Psoas muscle (tissue), 8 donors: ENCODE measurements around the gene IPO9. TPM values are rescaled to one million over a fixed set of nuclear protein-coding genes. Genes with fewer than 3 reads are reported as not detected.

Experiments
- ATAC-seq, 4 donors: fragments of 200-7000 bp; cut with Tn5 transposase; one replicate each; pipeline ENCODE4 v1.9.1; 2020; ENCODE audit warnings: moderate library complexity in 3 of 4, mild to moderate bottlenecking in 2 of 4
- DNase-seq, 2 donors: peaks; one replicate each; pipeline ENCODE4 v3.0.0-alpha.2; 2020
- H3K27ac ChIP-seq: fragments of 200-600 bp; one replicate; pipeline ENCODE4 v1.8.0; 2022
- H3K27me3 ChIP-seq, 3 donors: fragments of 200-600 bp in 1 of 3; one replicate each; pipeline versions ENCODE4 v1.6.1 to v1.8.0; 2013 to 2022; ENCODE audit warnings: low read length in 2 of 3, mild to moderate bottlenecking in 2 of 3, moderate library complexity in 1 of 3; ENCODE audit not compliant: insufficient read depth in 3 of 3
- H3K36me3 ChIP-seq, 2 donors: fragments of 200-600 bp in 1 of 2; one replicate each; pipeline versions ENCODE4 v1.6.1 to v1.8.0; 2013 to 2022; ENCODE audit warnings: low read depth in 1 of 2, mild to moderate bottlenecking in 1 of 2, moderate library complexity in 1 of 2; ENCODE audit not compliant: insufficient read depth in 1 of 2
- H3K4me1 ChIP-seq: fragments of 200-600 bp; one replicate; pipeline ENCODE4 v1.8.0; 2022
- H3K4me3 ChIP-seq: fragments of 200-600 bp; one replicate; pipeline ENCODE4 v1.8.0; 2022; ENCODE audit warnings: mild to moderate bottlenecking
- H3K9me3 ChIP-seq: fragments of 200-600 bp; one replicate; pipeline ENCODE4 v1.8.0; 2022
- CTCF ChIP-seq: fragments of 200-600 bp; IDR thresholded peaks from one replicate; pipeline ENCODE4 v1.8.0; 2022; ENCODE audit warnings: antibody characterized with exemption
- WGBS, 3 donors: extraction: QIAGEN DNeasy Blood & Tissue Kit; methylation state at CpG; one replicate each; pipeline versions ENCODE4 v1.1.6 to v1.1.7; 2013; 5-methylcytosine and 5-hydroxymethylcytosine counted together
- intact Hi-C, 2 donors: fragments of 100-400 bp; cut with DNase I; formaldehyde crosslinking; loops; one replicate each; pipeline versions ENCODE4 v1.11.0 to v1.14.2; 2022
- polyA plus RNA-seq, 3 donors: library from polyadenylated mRNA; stranded (reverse); fragments of 200-250 nt; gene quantifications; one replicate each; pipeline ENCODE4 v1.2.3, GENCODE V29; 2013
- total RNA-seq, 4 donors: library from RNA; stranded (reverse); fragmentation: NEBNext Ultra II Directional in 2 of 4; extraction: Animal tissue kit (Norgen Biotek cat#: 25700) in 2 of 4; gene quantifications; one replicate each; pipeline versions ENCODE4 v1.2.1 to v1.2.4, GENCODE V29; 2021 to 2023
- donor health status: healthy with polysubstance abuse.
- donor health status: DM: no; HTN: no; CAD: no; lungs with moderate emphysema.
- donor health status: Bipolar disorder and iron deficiency.
- donor health status: healthy.
- donor health status: DM: yes; HTN: yes; CAD: no.
- donor health status: DM: no; HTN: no; CAD: no.
- donor health status: DM: no; HTN: no; CAD: no.
- donor health status: DM: yes; HTN: yes; CAD: no.

Gene IPO9
- total and polyA plus RNA-seq, 7 donors: 6.6 to 26.9 (median 20.1) TPM

DNA sequence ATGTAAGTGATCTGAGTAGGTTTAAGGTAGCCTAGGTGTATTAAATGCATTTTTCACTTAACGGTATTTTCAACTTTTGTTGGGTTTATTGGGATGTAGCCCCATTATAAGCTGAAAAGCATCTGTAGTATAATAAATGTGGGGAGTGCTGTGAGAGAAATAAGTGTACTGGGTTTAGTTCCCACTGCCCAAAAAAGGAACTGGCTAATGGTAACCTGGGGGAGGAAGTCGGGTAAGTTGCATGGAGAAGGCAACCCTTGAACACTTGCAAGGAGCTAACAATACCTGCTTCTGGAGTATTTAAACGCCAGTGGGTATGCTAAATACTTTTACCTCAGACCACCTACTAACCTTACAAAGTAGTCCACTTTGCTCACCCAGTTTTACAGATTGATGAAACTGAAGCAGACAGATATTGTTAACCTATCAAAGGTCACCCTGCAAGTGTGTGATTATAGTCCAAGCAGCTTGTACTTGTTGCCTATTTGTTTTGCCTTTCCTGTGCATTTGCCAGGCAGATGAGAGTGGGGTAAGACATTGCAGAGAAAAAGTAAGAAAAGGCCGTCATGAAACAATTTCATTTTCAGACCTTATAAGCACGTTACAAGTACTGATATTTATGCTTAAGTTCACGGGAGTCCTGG lies 52.1 kb downstream of the IPO9 start:
- 62 to 75% (median 65%) methylated on average over 6 of the region's 6 CpGs for WGBS, 3 donors
- peaks cover 77% of the 10 kb centered on the region for H3K4me1 ChIP-seq
- H3K27me3 ChIP-seq: no peaks in the 10 kb centered on the region
- no peaks in the 10 kb centered on the region for H3K9me3 ChIP-seq
- no peak overlapping the region for H3K4me3 ChIP-seq
- peaks cover 0 to 4% of the 10 kb centered on the region in 2 donors for H3K36me3 ChIP-seq
- intact Hi-C loops: loop anchor here in 1 of 2 donors (5.0 kb wide), 1 partner anchor 1076 kb away; the partner anchor contains the start of gene ADIPOR1
- H3K27ac ChIP-seq: peak overlapping the region; percentile 95
- ATAC-seq (no peak), DNase-seq (no peak)
- TF ChIP-seq CTCF: no peak

GRCh38 chr1:201881617-201882016 lies 52.7 kb downstream of the IPO9 start:
- Histone ChIP-seq H3K27me3 (no peaks in the 10 kb centered on the region), H3K9me3 (no peaks in the 10 kb centered on the region), H3K4me3 (no peak overlapping the region), H3K36me3 (no peaks in the 10 kb centered on the region), H3K27ac (peak overlapping the region; percentile 95), H3K4me1 (peaks cover 80% of the 10 kb centered on the region)
- ATAC-seq (no peak), DNase-seq (no peak)
- WGBS, 3 donors: 49 to 82% (median 72%) methylated on average over 1 of the region's 1 CpG
- intact Hi-C loops: loop anchor here in 1 of 2 donors (5.0 kb wide), 1 partner anchor 1076 kb away; the partner anchor contains the start of gene ADIPOR1
- no peak for TF ChIP-seq CTCF

- DNase-seq: peak in 1 of 2 donors; percentile 61
- Histone ChIP-seq H3K27ac (peak overlapping the region; percentile 95), H3K4me3 (no peak overlapping the region), H3K36me3 (no peaks in the 10 kb centered on the region), H3K4me1 (peaks cover 90% of the 10 kb centered on the region), H3K9me3 (no peaks in the 10 kb centered on the region), H3K27me3 (no peaks in the 10 kb centered on the region)
- 21 to 29% (median 27%) methylated on average over 2 of the region's 2 CpGs for WGBS, 3 donors
- peak; percentile 76 to 82 (median 78) for ATAC-seq
- TF ChIP-seq CTCF: peak; percentile 36
- intact Hi-C loops: loop anchor here in 1 of 2 donors (5.0 kb wide), 1 partner anchor 1075 kb away; the partner anchor contains the start of gene ADIPOR1
Measured at GRCh38 chr1:201882665-201883132, 53.7 kb downstream of the IPO9 start.

DNA sequence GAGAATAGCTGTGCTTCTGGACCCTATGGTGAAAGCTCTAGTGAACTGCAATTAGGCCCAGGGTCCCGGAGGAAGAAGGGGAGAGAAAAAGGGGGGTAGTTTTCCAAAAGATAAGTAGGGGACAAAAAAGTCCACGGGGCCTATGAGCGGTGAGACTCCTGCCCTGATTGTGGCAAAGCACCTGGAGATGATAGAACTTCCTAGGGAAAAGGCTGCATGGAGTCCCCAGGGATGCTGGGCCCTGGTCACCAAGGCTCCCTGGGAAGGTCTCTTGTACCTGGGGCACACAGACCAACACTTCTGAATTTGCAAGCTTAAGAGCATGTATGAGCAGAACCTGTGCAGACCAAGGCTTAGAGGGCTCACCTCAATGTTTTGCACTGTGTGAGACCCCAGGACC lies 54.3 kb downstream of the IPO9 start:
- peak overlapping the region; percentile 35 for H3K4me3 ChIP-seq
- H3K27ac ChIP-seq: peak overlapping the region; percentile 95
- WGBS, 3 donors: 49 to 64% (median 56%) methylated on average over 3 of the region's 3 CpGs
- H3K36me3 ChIP-seq: no peaks in the 10 kb centered on the region
- H3K4me1 ChIP-seq: peaks cover 91% of the 10 kb centered on the region
- no peak for TF ChIP-seq CTCF
- DNase-seq (no peak), ATAC-seq (no peak)
- intact Hi-C loops: loop anchor here in 1 of 2 donors (5.0 kb wide), 1 partner anchor 1074 kb away; the partner anchor contains the start of gene ADIPOR1
- H3K9me3 ChIP-seq: no peaks in the 10 kb centered on the region
- H3K27me3 ChIP-seq: no peaks in the 10 kb centered on the region
